ACHN (cell line): Measurements from ENCODE around the gene ZNF226.
"Not testable (repeated sequence)": the region's sequence is repeated elsewhere in the genome, so short reads cannot be mapped to it uniquely, and the experiment has no call there.

Source experiments
- DNase-seq: peaks from one replicate; pipeline ENCODE4 v3.0.0-alpha.2; 2015
- in situ Hi-C: cut with HindIII; loops from 2 replicates; pipeline ENCODE4 v1.10.0; 2017; ENCODE audit warnings: low sequenced_read_pairs, low pct_ligation_motif_present, low pct_unique_long_range_greater_than_20kb

Gene ZNF226

DNA sequence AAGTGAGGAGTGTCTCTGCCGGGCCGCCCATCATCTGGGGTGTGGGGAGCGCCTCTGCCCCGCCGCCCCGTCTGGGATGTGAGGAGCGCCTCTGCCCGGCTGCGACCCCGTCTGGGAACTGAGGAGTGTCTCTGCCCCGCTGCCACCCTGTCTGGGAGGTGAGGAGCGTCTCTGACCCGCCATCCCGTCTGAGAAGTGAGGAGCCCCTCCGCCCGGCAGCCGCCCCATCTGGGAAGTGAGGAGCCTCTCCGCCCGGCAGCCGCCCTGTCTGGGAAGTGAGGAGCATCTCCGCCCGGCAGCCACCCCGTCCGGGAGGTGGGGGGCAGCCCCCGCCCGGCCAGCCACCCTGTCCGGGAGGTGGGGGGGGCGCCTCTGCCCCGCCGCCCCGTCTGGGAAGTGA, 39.0 kb downstream of the ZNF226 start:
- in situ Hi-C loops, result not testable (repeated sequence)

DNA sequence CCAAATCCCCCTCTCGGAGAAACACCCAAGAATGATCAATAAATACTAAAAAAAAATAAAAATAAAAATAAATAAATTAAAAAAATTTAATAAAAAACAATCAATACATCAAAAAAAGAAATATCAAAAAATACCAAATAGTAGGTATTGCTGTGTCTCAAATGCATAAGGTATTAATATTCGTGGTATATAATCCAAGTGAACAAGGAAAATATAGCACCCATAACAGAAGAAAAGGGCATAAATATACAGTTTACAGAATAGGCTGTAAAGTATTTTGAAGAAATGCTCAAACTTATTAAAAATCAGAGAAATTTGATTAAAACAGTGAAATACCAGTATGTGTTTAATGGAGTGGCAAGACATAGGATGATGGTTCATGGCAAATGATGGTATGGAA, 39.9 kb downstream of the ZNF226 start:
- in situ Hi-C loops, result no loop called here
- DNase-seq, result no peak

More for the DNA sequence above, 39.0 kb downstream of the ZNF226 start:
- DNase-seq, result not testable (repeated sequence)

DNA sequence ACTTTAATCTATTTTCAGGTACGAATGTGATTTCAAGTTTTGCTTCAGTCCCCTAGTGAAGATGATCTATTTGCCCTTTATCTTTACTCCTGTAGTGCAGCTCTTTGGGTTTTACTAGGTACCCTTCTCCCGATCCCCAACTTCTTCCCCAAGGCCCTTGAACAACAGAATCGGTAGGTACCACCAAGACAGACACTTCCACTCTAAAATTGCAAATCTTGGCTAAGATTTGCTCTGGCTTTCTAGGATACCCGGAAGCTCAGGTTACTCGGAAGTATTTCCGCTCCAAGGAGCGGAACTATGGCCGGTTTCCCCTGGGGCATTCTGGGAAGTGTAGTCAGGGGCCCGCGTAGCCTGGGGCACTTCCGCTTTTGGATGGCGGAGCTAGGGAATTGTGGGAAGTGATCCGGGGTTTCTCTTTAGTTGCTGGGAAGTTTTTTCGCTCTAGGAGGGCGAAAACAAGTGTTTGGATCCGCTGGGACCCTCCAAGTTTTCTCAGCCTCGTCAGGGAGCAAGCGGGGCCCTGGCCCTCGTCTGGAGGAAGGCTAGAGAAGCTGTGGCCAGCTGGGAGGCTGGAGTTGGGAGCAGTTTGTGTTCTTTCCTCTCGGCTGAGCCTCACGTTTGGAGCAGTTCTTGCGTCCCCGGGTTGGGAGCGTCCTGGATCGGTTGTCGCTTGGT, 42.4 kb downstream of the ZNF226 start:
- in situ Hi-C loops, result no loop called here
- DNase-seq, result peak; percentile 92

DNA sequence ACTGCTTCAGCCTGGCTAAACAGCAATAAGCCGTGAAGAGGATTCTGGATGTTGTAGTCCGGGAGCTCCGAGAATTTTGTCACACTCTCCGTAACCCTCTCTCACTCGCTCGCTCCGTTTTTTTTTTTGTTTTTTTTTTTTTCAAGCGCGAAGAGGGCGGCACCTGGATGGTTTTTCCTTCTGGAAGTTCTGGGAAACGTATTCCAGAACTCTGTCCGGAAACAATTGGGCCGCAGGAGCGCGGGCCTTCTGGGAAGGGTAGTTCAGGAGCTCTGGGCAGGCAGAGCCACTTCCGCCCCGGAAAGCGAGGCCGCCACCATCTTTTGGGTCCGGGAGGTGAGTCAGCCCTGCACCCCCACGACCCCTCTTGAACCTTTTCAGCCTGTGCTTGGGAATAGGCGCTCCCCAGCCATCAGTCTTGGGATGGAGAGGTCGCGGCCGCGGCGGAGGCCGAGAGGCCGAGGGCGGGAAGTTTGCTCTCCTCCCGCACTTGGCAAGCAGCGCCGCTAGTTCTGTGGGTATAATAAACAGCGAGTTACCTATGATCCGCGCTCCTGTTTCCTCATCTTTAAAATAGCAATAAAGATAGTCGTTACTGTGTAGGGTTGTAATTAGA, 47.5 kb downstream of the ZNF226 start, which contains the start of gene ZNF227:
Gene ZNF227, plus strand, starts transcription at position 283 of the 616 bp plus-strand sequence. CDS start 5,261 bp downstream, outside the sequence.
- peak; percentile 94 for DNase-seq

DNA sequence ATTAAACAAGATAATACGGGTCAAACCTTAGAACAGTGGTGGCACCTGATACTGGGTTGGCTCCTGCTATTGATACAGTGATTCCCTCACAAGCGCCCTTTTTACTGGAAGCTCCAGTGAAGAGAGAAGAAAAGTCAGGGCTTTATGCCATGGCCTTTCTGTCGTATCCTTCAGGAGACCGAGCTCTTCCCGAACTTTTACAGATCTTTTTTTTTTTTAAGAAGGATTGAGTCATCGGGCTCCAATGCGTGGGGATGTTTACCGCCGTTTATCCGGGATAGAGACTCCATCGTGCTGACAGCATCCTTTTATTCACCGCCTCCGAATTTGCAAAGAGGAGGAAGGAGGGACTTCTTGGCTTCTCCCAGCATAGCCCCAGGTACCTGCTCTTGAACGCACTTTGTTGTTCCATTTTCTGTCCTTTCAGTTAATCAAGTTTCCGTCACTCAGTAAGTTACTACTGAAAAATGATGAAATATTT, 48.0 kb downstream of the ZNF226 start:
- in situ Hi-C loops, result no loop called here
- DNase-seq, result peak; percentile 31

More for the DNA sequence above, 47.5 kb downstream of the ZNF226 start, which contains the start of gene ZNF227:
- in situ Hi-C loops, result no loop called here

DNA sequence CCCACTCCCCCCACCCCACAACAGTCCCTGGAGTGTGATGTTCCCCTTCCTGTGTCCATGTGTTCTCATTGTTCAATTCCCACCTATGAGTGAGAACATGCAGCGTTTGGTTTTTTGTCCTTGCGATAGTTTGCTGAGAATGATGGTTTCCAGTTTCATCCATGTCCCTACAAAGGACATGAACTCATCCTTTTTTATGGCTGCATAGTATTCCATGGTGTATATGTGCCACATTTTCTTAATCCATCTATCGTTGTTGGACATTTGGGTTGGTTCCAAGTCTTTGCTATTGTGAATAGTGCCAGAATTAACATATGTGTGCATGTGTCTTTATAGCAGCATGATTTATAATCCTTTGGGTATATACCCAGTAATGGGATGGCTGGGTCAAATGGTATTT, 55.0 kb downstream of the ZNF226 start:
- DNase-seq, in situ Hi-C loops: not testable (repeated sequence)

DNA sequence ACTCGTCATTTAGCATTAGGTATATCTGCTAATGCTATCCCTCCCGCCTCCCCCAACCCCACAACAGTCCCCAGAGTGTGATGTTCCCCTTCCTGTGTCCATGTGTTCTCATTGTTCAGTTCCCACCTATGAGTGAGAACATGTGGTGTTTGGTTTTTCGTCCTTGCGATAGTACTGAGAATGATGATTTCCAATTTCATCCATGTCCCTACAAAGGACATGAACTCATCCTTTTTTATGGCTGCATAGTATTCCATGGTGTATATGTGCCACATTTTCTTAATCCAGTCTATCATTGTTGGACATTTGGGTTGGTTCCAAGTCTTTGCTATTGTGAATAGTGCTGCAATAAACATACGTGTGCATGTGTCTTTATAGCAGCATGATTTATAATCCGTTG, 55.9 kb downstream of the ZNF226 start:
- in situ Hi-C loops, DNase-seq: not testable (repeated sequence)

DNA sequence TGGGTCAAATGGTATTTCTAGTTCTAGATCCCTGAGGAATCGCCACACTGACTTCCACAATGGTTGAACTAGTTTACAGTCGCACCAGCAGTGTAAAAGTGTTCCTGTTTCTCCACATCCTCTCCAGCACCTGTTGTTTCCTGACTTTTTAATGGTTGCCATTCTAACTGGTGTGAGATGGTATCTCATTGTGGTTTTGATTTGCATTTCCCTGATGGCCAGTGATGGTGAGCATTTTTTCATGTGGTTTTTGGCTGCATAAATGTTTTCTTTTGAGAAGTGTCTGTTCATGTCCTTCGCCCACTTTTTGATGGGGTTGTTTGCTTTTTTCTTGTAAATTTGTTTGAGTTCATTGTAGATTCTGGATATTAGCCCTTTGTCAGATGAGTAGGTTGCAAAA, 56.4 kb downstream of the ZNF226 start:
- in situ Hi-C loops, DNase-seq: not testable (repeated sequence)
